Panc1 (cell line): ENCODE measurements around the gene KCNJ9. TPM values are rescaled to one million over a fixed set of nuclear protein-coding genes. Genes with fewer than 3 reads are reported as not detected.

ENCODE experiments used
- ATAC-seq: fragments of 200-7000 bp; cut with Tn5 transposase; 2 replicates; pipeline ENCODE4 v1.9.1; 2020; ENCODE audit warnings: mild to moderate bottlenecking, moderate library complexity
- BruUV-seq: library from RNA; stranded (reverse); fragments of 400-500 nt; replicated peaks from 2 replicates; lab custom pipeline; 2021; lab: Mats Ljungman, UMichigan
- CTCF ChIA-PET: fragments of 300-600 bp; sonication (Branson Sonifier 250); formaldehyde crosslinking; loops from one replicate; lab custom pipeline; 2022; ENCODE audit warnings: antibody characterized with exemption; lab: Charles Lee
- POLR2A ChIA-PET: fragments of 300-600 bp; sonication (Branson Sonifier 250); formaldehyde crosslinking; loops from one replicate; lab custom pipeline; 2022; ENCODE audit warnings: antibody characterized with exemption; lab: Charles Lee
- DNase-seq: peaks from one replicate; pipeline ENCODE4 v3.0.0-alpha.2; 2010; ENCODE audit warnings: low read depth, low spot score
- H3K27ac ChIP-seq: 2 replicates; pipeline ENCODE4 v1.5.1; 2011; ENCODE audit warnings: mild to moderate bottlenecking, low read length, inconsistent platforms
- H3K27me3 ChIP-seq: fragments of 200-500 bp; sonication (Bioruptor generic); 2 replicates; pipeline ENCODE4 v1.6.0; 2014; ENCODE audit warnings: low read length, inconsistent platforms; ENCODE audit not compliant: control insufficient read depth, insufficient read depth
- H3K36me3 ChIP-seq: fragments of 200-500 bp; sonication (Bioruptor generic); 2 replicates; pipeline ENCODE4 v1.5.1; 2014; ENCODE audit warnings: inconsistent platforms, mild to moderate bottlenecking, low read length, moderate library complexity; ENCODE audit not compliant: control insufficient read depth, insufficient read depth
- H3K4me1 ChIP-seq: 2 replicates; pipeline ENCODE4 v1.5.1; 2011; ENCODE audit warnings: inconsistent platforms, mild to moderate bottlenecking, low read length, moderate library complexity; ENCODE audit not compliant: control insufficient read depth, insufficient read depth
- H3K4me3 ChIP-seq, 2 experiments: 2 replicates each; pipeline ENCODE4 v1.5.1; 2011 to 2012; ENCODE audit warnings: low read depth in 2 of 2, low read length in 2 of 2, mild to moderate bottlenecking in 2 of 2, inconsistent platforms in 1 of 2, moderate library complexity in 1 of 2
- H3K9me3 ChIP-seq: fragments of 200-500 bp; sonication (Bioruptor generic); 2 replicates; pipeline ENCODE4 v1.5.1; 2014; ENCODE audit warnings: low read depth, mild to moderate bottlenecking, inconsistent platforms, low read length, moderate library complexity; ENCODE audit not compliant: control insufficient read depth, insufficient read depth
- CTCF ChIP-seq: fragments of 450-650 bp; IDR thresholded peaks from 2 replicates; pipeline ENCODE4 v1.5.1; 2017; ENCODE audit warnings: mild to moderate bottlenecking
- SIN3A ChIP-seq: IDR thresholded peaks from 2 replicates; pipeline ENCODE4 v1.6.1; 2012; ENCODE audit warnings: low read depth, mild to moderate bottlenecking, low read length, moderate library complexity, borderline replicate concordance; ENCODE audit not compliant: insufficient read depth
- in situ Hi-C: cut with HindIII; loops from 2 replicates; pipeline ENCODE4 v1.10.0; 2016; ENCODE audit warnings: low sequenced_read_pairs, low pct_unique_long_range_greater_than_20kb
- intact Hi-C: fragments of 100-400 bp; cut with micrococcal nuclease; formaldehyde crosslinking; loops from one replicate; pipeline ENCODE4 v1.10.0; 2022; ENCODE audit not compliant: unreplicated experiment
- total RNA-seq: library from RNA; stranded (reverse); gene quantifications from one replicate; pipeline ENCODE4 v1.2.1, GENCODE V29; 2021; ENCODE audit not compliant: unreplicated experiment

KCNJ9 gene
- total RNA-seq, 1 experiment from 2014 or later, result not detected

- no peak for TF ChIP-seq CTCF
Measured at GRCh38 chr1:160091666-160092223, 10.4 kb downstream of the KCNJ9 start.

GRCh38 chr1:160092366-160093068 is 11.2 kb downstream of the KCNJ9 start:
- H3K36me3 ChIP-seq, result no peaks in the 10 kb centered on the region; the same call in 1 of the 2 replicates
- no TSS peak for BruUV-seq

More at GRCh38 chr1:160091666-160092223, 10.4 kb downstream of the KCNJ9 start:
- intact Hi-C loops, result no loop called here
- no peak for DNase-seq
- no peak overlapping the region for H3K4me3 ChIP-seq
- POLR2A ChIA-PET, result no interaction called here
- CTCF ChIA-PET, result no interaction called here
- no peaks in the 10 kb centered on the region for H3K27me3 ChIP-seq
- ATAC-seq, result no peak
- H3K27ac ChIP-seq, result no peak overlapping the region
- BruUV-seq, result no TSS peak
- H3K4me1 ChIP-seq, result no peaks in the 10 kb centered on the region
- no peaks in the 10 kb centered on the region for H3K9me3 ChIP-seq
- in situ Hi-C loops, result no loop called here
- H3K36me3 ChIP-seq, result no peaks in the 10 kb centered on the region

GRCh38 chr1:160093069-160093395 is 11.7 kb downstream of the KCNJ9 start:
- Histone ChIP-seq H3K9me3 (no peaks in the 10 kb centered on the region), H3K27me3 (no peaks in the 10 kb centered on the region), H3K36me3 (no peaks in the 10 kb centered on the region; the same call in 1 of the 2 replicates), H3K27ac (no peak overlapping the region), H3K4me3 (no peak overlapping the region), H3K4me1 (0 out of 2 replicates have a peak, but pooled peaks cover 3% of the 10 kb centered on the region)
- intact Hi-C loops (no loop called here), in situ Hi-C loops (no loop called here)
- no peak for TF ChIP-seq SIN3A
- TF ChIP-seq CTCF, result no peak
- DNase-seq (no peak), ATAC-seq (no peak)
- CTCF ChIA-PET, result no interaction called here
- POLR2A ChIA-PET, result no interaction called here
- BruUV-seq, result no TSS peak

More at GRCh38 chr1:160092366-160093068, 11.2 kb downstream of the KCNJ9 start:
- ATAC-seq, result no peak
- ChIA-PET CTCF (no interaction called here), POLR2A (no interaction called here)
- DNase-seq, result no peak
- Histone ChIP-seq H3K9me3 (no peaks in the 10 kb centered on the region), H3K27ac (no peak overlapping the region), H3K4me3 (no peak overlapping the region), H3K4me1 (no peaks in the 10 kb centered on the region), H3K27me3 (no peaks in the 10 kb centered on the region)
- intact Hi-C loops, result no loop called here
- no peak for TF ChIP-seq SIN3A
- in situ Hi-C loops, result no loop called here
